GM18951 (cell line): ENCODE results near the gene GALM.

ENCODE experiments used
- POLR2A ChIP-seq: IDR thresholded peaks from 4 replicates; pipeline ENCODE4 v1.6.1; 2011; ENCODE audit warnings: mild to moderate bottlenecking; ENCODE audit not compliant: insufficient read length, insufficient read depth; ENCODE audit errors: extremely low read depth
- in situ Hi-C: fragments of 300-500 bp; cut with MboI; formaldehyde crosslinking; loops from one replicate; pipeline ENCODE4 v1.12.0; 2022; ENCODE audit warnings: low sequenced_read_pairs, mixed read lengths, inconsistent platforms; ENCODE audit not compliant: unreplicated experiment

GALM gene

DNA sequence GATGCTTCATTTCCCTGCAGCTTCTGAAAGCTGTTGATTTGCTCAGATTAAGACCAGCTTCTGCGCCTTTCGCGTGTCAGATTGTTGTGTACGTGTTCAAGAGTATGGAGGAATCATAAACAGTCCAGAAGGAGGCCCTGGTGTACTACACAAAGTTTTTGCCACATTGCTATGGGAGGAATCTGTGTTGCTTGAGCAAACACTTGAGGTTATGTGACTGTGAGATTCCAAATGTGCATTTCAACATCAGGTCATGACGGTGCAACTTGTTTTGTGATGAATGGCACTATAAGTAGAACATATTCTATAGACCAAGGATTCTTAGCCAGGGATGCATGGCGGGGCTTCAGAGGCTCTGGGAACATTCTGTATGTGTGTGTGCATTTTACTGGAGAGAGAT lies 50.3 kb downstream of the GALM start:
- in situ Hi-C loops = no loop called here
- no peak for TF ChIP-seq POLR2A

DNA sequence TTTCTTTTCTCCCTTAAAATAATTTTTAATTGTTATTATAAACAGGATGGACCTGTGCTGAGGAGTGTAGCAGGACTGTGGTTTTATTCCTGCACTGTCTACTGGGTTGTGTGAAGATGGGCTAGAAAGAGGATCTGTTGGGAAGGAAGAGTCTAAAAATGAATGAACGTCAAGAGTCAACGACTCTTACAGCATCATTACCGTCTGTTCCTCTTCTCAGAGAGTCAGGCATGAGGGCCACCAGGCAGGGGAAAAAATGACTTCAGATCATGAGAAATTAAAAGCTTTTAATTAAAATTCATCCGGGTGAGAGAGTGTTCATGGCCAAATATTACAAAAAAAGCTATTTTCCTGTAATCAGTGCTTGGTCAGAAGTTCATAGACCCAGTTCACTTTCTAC lies 52.7 kb downstream of the GALM start:
- in situ Hi-C loops = no loop called here
- TF ChIP-seq POLR2A = no peak

DNA sequence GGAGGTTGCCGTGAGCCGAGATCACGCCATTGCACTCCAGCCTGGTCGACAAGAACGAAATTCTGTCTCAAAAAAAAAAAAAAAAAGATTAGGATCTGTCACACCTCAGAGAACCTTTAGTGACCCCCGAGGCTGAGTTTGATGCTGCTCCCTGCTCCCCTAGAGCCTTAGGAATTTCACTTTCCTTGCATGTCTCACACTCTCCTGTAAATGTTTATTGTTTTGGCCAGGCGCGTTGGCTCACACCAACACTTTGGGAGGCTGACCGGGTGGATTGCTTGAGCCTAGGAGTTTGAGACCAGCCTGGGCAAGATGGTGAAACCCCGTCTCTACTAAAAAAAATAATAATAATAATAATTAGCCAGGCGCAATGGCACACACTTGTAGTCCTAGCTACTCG lies 53.8 kb downstream of the GALM start:
- in situ Hi-C loops = loop anchor here (5.0 kb wide), 1 partner anchor 132 kb away; no protein-coding TSS in a partner anchor
- TF ChIP-seq POLR2A = no peak

DNA sequence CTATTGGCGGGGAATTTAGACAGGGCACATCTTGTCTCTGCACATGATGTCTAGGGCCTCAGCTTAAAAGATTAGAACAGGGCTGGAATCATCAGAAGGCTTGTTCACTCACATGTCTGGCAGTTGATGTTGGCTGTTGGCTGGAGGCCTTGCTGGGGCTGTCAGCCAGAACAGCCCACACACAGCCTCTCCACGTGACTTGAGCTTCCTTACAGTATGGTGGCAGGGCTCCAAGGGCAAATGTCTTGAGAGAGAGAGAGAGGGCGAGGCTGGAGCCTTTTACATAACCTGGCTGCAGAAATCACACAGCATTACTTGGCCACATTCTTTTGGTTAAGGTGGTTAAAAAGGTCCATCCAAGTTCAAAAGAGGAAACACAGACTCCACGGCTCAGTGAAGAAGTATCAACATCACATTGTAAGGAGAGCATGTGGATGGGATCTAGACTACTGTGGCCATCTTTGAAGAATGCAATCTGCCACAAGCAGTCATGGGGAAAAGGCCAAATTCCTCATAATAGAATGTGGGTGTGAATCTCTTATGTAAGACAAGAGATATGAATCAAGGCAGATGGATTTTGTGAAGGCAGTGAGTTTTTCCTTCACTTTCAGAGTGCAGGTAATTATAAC lies 54.8 kb downstream of the GALM start:
- TF ChIP-seq POLR2A = no peak
- in situ Hi-C loops = loop anchor here (5.0 kb wide), 1 partner anchor 133 kb away; no protein-coding TSS in a partner anchor

DNA sequence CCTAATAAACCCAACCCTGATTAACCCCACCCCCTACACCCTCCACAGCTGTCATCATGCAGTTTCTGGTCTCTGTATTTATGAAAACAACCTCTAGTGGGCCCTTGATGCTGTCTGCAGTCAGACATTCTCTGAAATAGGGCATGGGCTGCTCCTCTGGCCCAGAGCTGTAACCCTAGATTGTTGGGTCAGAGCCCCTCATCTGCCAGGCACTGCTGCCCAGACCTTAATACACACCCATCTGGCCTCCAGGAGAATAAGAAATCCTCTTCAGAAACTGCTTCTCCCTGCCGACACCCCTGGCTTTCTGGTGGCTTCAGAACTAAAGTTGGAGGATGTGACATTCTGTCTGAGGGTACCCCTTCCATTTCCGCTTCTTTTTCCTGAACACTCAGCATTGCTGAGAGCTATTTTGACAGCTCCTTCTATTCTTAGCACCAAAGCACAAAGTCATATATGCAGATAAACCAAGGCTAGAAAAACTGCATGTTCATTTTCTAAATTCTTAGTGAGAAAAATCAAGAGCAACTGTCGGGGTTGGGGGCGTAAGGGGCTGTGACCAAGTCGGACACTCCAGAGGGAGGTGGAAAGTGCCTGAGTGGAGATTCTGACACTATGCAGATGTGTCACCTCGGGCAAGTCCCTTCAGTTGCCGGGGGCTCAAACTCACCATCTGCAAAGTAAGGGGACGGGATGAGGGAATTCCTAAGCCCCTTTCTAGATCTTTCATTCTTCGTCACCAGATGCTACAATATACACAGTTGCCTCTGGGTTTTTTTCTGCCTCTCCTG lies 56.6 kb downstream of the GALM start:
- TF ChIP-seq POLR2A = no peak

DNA sequence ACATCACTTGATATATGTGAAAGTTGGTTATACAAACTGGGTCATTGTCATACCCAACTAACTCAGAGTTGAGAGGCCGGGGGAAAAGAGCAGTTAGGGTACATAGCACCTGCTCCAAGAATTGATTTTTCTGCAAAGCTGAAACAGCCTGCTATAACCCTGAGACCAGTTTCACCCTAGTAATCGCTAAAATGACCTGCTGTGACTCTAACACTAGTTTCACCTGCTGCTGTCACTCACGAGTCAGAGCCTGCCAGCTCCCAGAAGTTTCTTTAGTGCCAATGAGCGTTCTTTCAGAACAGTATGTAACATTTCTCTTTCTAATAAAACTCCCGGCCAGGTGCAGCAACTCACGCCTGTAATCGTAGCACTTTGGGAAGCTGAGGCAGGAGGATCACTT lies 57.3 kb downstream of the GALM start:
- in situ Hi-C loops = loop anchor here (5.0 kb wide), 1 partner anchor 136 kb away; no protein-coding TSS in a partner anchor
- TF ChIP-seq POLR2A = no peak

More for the DNA sequence above, 56.6 kb downstream of the GALM start:
- in situ Hi-C loops = loop anchor here (5.0 kb wide), 1 partner anchor 135 kb away; no protein-coding TSS in a partner anchor

DNA sequence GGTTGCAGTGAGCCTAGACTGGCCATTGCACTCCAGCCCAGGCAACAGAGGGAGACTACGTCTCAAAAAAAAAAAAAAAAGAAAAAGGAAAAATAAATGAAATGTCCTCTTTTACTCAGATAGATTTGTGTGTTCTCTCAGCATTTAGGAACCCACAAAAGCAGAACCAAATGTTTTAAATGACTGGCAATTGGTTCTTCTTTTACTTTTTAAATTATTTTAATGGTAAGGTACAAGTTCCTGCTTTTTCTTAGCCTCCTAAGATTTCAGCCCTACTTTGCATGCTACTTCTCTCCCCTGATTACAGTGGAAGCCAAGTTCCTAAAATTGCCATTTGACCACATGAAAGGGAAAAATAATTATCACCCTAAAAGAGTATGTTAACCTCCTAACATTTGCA lies 61.7 kb downstream of the GALM start:
- in situ Hi-C loops = loop anchor here (25.0 kb wide), 1 partner anchor 415 kb away; no protein-coding TSS in a partner anchor
- TF ChIP-seq POLR2A = no peak

DNA sequence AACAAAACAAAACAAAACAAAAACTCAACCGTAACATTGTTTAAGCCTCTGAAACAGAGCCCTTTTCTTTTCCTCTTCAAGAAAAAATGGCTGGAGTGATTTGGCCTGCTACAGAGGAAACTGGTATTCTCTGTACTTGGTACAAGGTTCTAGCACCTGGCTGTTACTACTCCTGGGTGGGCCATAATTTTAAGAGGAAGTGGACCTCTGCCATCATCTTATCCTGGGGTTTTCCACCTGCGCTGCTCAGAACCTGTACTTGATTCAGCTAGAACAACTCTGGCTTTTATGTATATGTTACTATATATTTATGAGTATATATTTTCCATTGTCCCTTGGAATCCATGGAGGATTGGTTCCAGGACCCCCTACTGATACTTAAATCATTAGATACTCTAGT lies 62.8 kb downstream of the GALM start:
- TF ChIP-seq POLR2A = no peak
- in situ Hi-C loops = loop anchor here (25.0 kb wide), 1 partner anchor 416 kb away; no protein-coding TSS in a partner anchor

DNA sequence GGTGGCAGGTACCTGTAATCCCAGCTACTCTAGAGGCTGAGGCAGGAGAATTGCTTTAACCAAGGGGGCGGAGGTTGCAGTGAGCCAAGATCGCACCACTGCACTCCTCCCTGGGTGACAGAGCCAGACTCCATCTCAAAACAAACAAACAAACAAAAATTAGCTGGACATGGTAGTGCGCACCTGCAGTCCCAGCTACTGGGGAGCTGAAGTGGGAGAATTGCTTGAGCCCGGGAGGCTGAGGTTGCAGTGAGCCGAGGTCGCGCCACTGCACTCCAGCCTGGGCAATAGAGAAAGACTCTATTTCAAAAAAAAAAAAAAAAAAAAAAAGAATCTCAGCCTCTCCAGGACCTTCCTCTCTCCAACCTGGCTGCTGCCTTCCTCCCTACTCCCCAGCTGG lies 65.2 kb downstream of the GALM start:
- in situ Hi-C loops = loop anchor here (25.0 kb wide), 1 partner anchor 419 kb away; no protein-coding TSS in a partner anchor
- TF ChIP-seq POLR2A = no peak

DNA sequence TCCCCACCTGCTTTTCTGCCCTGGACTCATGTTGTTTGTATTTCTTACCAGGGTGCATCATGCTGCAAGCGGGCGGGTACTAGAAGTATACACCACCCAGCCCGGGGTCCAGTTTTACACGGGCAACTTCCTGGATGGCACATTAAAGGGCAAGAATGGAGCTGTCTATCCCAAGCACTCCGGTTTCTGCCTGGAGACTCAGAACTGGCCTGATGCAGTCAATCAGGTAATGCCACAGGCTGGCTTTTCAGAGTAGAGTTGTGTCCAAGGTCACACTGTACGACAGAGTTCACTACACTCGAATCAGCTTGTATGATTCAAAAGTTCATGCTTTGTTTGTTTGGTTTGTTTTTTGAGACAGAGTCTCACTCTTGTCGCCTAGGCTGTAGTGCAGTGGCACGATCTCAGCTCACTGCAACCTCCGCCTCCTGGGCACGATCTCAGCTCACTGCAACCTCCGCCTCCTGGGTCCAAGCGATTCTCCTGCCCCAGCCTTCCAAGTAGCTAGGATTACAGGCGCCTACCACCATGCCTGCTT lies 65.8 kb downstream of the GALM start:
- no peak for TF ChIP-seq POLR2A
- in situ Hi-C loops = loop anchor here (25.0 kb wide), 1 partner anchor 419 kb away; no protein-coding TSS in a partner anchor

DNA sequence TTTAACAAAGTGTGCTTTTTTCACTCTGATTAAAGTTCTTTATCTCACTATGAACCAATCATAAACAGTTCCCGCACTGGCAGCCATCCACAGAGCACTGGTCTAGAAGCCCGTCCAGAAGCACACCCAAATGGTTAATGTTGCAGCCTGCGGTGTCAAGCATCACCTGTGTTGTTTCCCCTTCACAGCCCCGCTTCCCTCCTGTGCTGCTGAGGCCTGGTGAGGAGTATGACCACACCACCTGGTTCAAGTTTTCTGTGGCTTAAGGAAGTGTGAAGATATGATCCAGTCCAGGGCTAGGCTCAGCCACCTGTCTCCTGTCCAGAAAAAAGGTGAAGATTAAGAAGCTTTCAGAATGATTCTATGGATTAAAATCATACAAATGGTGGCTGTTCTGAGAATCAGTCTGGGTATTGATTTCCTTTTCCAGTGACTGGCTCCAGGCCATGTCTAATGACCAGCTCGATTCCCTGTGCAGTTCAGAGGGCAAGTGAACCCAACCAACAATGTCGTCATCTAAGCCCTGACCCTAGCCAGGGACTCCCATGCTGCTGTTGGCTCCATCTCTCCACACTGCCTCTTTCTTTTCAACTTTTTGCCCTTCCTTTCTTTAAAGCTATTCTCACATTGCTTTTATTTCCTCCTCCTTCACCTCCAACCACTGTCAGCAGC lies 67.5 kb downstream of the GALM start:
- in situ Hi-C loops = loop anchor here (25.0 kb wide), 1 partner anchor 421 kb away; no protein-coding TSS in a partner anchor
- TF ChIP-seq POLR2A = no peak

DNA sequence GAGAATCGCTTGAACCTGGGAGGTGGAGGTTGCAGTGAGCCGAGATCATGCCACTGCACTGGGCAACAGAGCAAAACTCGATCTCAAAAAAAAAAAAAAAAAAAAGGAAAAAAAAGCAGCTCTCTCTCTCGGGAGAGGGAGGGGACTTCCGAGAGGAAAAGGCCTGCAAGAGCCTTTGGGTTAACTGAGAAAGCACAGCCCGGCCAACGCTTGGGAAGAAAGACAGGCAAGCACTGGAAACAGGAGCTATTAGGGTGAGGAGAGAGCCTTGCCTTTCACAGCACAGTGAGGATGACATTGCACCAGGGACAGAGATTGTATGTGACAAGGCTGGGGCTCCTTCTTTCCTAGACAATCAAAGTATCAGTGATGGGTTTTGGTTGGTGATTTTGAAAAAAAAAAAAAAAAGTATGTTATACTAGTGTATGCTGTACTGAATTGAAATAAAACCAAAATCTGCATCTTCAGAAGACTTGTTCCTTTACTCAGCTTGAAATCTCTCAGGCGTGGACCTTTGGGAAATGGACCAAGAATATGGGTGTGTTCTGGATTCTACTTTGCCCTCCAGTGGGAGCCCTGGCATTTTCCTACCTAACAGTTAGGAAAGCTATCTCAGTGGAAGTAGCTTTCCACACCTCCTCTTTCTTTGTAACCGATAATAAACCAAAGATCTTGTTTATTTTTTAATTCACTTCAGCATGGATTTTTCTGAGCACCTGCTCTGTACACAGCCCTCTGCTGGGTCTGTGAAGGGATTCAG lies 68.6 kb downstream of the GALM start:
- in situ Hi-C loops = loop anchor here (25.0 kb wide), 1 partner anchor 422 kb away; no protein-coding TSS in a partner anchor
- no peak for TF ChIP-seq POLR2A
